Measurements from ENCODE around the gene BOLA2B.
"Not testable (repeated sequence)": the region's sequence is repeated elsewhere in the genome, so short reads cannot be mapped to it uniquely, and the experiment has no call there.

The BOLA2B gene

DNA sequence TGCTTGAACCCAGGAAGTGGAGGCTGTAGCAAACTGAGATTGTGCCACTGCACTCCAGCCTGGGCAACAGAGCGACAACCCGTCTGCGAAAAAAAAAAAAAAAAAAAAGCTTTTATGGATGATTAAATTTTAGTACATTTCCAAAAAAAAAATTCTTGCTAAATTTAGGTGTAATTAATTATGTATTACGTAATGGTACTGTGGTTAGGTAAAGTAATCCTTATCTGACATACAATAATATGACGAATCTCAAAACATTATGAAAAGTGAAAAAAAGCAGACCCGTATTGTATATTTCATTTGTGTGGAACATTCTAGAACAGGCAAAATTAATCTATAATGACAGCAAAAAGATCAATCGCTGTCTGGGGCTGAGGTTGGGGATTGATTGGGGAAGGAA is 20.4 kb downstream of the BOLA2B start:
- no peaks in the 10 kb centered on the region for H3K9me3 ChIP-seq (ENCODE audit: severe bottlenecking)
- H3K36me3 ChIP-seq (ENCODE audit: low read depth): no peaks in the 10 kb centered on the region
- no peak for ATAC-seq (ENCODE audit: low read depth)
- DNase-seq (ENCODE audit: low spot score): no peak
- H3K4me1 ChIP-seq (ENCODE audit: insufficient read depth, poor library complexity, severe bottlenecking): no peaks in the 10 kb centered on the region
- TF ChIP-seq, protein P1, sequence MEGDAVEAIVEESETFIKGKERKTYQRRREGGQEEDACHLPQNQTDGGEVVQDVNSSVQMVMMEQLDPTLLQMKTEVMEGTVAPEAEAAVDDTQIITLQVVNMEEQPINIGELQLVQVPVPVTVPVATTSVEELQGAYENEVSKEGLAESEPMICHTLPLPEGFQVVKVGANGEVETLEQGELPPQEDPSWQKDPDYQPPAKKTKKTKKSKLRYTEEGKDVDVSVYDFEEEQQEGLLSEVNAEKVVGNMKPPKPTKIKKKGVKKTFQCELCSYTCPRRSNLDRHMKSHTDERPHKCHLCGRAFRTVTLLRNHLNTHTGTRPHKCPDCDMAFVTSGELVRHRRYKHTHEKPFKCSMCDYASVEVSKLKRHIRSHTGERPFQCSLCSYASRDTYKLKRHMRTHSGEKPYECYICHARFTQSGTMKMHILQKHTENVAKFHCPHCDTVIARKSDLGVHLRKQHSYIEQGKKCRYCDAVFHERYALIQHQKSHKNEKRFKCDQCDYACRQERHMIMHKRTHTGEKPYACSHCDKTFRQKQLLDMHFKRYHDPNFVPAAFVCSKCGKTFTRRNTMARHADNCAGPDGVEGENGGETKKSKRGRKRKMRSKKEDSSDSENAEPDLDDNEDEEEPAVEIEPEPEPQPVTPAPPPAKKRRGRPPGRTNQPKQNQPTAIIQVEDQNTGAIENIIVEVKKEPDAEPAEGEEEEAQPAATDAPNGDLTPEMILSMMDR (IDR thresholded peaks at IDR 0.05; ENCODE audit: poor library complexity, severe bottlenecking): no peak
- no peak overlapping the region for H3K4me3 ChIP-seq (ENCODE audit: severe bottlenecking)
- no peak overlapping the region for H3K27ac ChIP-seq (ENCODE audit: poor library complexity, severe bottlenecking)
- no peaks in the 10 kb centered on the region for H3K27me3 ChIP-seq (ENCODE audit: insufficient read depth, poor library complexity, severe bottlenecking)

GRCh38 chr16:30170145-30170544 is 23.3 kb downstream of the BOLA2B start:
- H3K4me1 ChIP-seq (ENCODE audit: insufficient read depth, poor library complexity, severe bottlenecking); H3K9me3 ChIP-seq (ENCODE audit: severe bottlenecking); H3K27ac ChIP-seq (ENCODE audit: poor library complexity, severe bottlenecking); DNase-seq (ENCODE audit: low spot score); ATAC-seq (ENCODE audit: low read depth); H3K4me3 ChIP-seq (ENCODE audit: severe bottlenecking); H3K36me3 ChIP-seq (ENCODE audit: low read depth); H3K27me3 ChIP-seq (ENCODE audit: insufficient read depth, poor library complexity, severe bottlenecking): not testable (repeated sequence)

DNA sequence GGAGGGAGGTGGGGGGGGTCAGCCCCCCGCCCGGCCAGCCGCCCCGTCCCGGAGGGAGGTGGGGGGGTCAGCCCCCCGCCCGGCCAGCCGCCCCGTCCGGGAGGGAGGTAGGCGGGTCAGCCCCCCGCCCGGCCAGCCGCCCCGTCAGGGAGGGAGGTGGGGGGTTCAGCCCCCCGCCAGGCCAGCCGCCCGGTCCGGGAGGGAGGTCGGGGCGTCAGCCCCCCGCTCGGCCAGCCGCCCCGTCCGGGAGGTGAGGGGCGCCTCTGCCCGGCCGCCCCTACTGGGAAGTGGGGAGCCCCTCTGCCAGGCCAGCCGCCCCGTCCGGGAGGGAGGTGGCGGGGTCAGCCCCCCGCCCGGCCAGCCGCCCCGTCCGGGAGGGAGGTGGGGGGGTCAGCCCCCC is 24.1 kb downstream of the BOLA2B start:
- not testable (repeated sequence) for H3K27me3 ChIP-seq (ENCODE audit: insufficient read depth, poor library complexity, severe bottlenecking); H3K4me1 ChIP-seq (ENCODE audit: insufficient read depth, poor library complexity, severe bottlenecking); ATAC-seq (ENCODE audit: low read depth); H3K36me3 ChIP-seq (ENCODE audit: low read depth); H3K27ac ChIP-seq (ENCODE audit: poor library complexity, severe bottlenecking); DNase-seq (ENCODE audit: low spot score); H3K9me3 ChIP-seq (ENCODE audit: severe bottlenecking); H3K4me3 ChIP-seq (ENCODE audit: severe bottlenecking)

- H3K4me1 ChIP-seq (ENCODE audit: insufficient read depth, poor library complexity, severe bottlenecking); H3K9me3 ChIP-seq (ENCODE audit: severe bottlenecking); DNase-seq (ENCODE audit: low spot score); ATAC-seq (ENCODE audit: low read depth); H3K36me3 ChIP-seq (ENCODE audit: low read depth); H3K27ac ChIP-seq (ENCODE audit: poor library complexity, severe bottlenecking); H3K27me3 ChIP-seq (ENCODE audit: insufficient read depth, poor library complexity, severe bottlenecking); H3K4me3 ChIP-seq (ENCODE audit: severe bottlenecking): not testable (repeated sequence)
Observed at GRCh38 chr16:30168746-30169145, 24.7 kb downstream of the BOLA2B start.

DNA sequence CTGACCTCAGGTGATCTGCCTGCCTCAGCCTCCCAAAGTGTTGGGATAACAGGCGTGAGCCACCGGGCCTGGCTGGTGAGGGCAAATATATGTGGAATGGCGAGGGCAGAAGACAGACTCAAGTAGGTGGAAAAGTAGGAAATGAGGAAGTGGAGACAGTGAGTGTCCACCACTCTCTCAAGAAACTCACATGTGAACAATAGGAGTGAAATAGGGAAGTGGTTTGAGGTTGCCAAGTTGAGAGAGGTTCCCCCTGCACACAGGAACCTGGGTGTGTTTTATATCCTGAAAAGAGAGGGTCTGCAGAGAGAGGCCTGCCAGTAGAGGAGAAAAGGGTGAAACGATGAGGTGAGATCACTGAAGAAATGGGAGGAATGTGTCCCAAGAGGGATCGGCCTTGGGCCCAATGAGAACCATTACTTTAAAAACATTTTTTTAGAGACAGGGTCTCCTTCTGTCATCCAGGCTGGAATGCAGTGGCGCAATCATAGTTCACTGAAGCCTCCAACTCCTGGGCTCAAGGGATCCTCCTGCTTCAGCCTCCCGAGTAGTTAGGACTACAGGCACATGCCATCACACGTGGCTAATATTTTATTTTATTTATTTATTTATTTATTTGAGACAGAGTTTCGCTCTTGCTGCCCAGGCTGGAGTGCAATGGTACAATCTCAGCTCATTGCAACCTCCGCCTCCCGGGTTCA is 27.1 kb downstream of the BOLA2B start:
- H3K36me3 ChIP-seq (ENCODE audit: low read depth): no peaks in the 10 kb centered on the region
- no peaks in the 10 kb centered on the region for H3K27me3 ChIP-seq (ENCODE audit: insufficient read depth, poor library complexity, severe bottlenecking)
- DNase-seq (ENCODE audit: low spot score): no peak
- H3K4me3 ChIP-seq (ENCODE audit: severe bottlenecking): no peak overlapping the region
- no peak overlapping the region for H3K27ac ChIP-seq (ENCODE audit: poor library complexity, severe bottlenecking)
- no peaks in the 10 kb centered on the region for H3K4me1 ChIP-seq (ENCODE audit: insufficient read depth, poor library complexity, severe bottlenecking)
- H3K9me3 ChIP-seq (ENCODE audit: severe bottlenecking): no peaks in the 10 kb centered on the region
- no peak for ATAC-seq (ENCODE audit: low read depth)
- TF ChIP-seq, protein P1 (IDR thresholded peaks at IDR 0.05; ENCODE audit: poor library complexity, severe bottlenecking): no peak

GRCh38 chr16:30163538-30163937 is 29.9 kb downstream of the BOLA2B start:
- ATAC-seq (ENCODE audit: low read depth): no peak
- Histone ChIP-seq H3K27ac (ENCODE audit: poor library complexity, severe bottlenecking) (no peak overlapping the region), H3K27me3 (ENCODE audit: insufficient read depth, poor library complexity, severe bottlenecking) (no peaks in the 10 kb centered on the region), H3K4me1 (ENCODE audit: insufficient read depth, poor library complexity, severe bottlenecking) (no peaks in the 10 kb centered on the region), H3K4me3 (ENCODE audit: severe bottlenecking) (no peak overlapping the region), H3K36me3 (ENCODE audit: low read depth) (no peaks in the 10 kb centered on the region), H3K9me3 (ENCODE audit: severe bottlenecking) (no peaks in the 10 kb centered on the region)
- TF ChIP-seq, protein P1 (IDR thresholded peaks at IDR 0.05; ENCODE audit: poor library complexity, severe bottlenecking): no peak
- no peak for DNase-seq (ENCODE audit: low spot score)
